ENCODE measurements around the gene CKS2.

The CKS2 gene

GRCh38 chr9:89304020-89304833 lies 6.8 kb upstream of the CKS2 start:
- H3K4me3 ChIP-seq (ENCODE audit: low read depth, low read length) = no peak overlapping the region
- no peak for TF ChIP-seq CTCF (IDR thresholded peaks at IDR 0.05; ENCODE audit: borderline replicate concordance, insufficient read depth, low read depth, low read length)

GRCh38 chr9:89304834-89305188 lies 6.2 kb upstream of the CKS2 start:
- TF ChIP-seq CTCF (IDR thresholded peaks at IDR 0.05; ENCODE audit: borderline replicate concordance, insufficient read depth, low read depth, low read length) = no peak
- H3K4me3 ChIP-seq (ENCODE audit: low read depth, low read length) = no peak overlapping the region

- H3K4me3 ChIP-seq (ENCODE audit: low read depth, low read length) = no peak overlapping the region
- no peak for TF ChIP-seq CTCF (IDR thresholded peaks at IDR 0.05; ENCODE audit: borderline replicate concordance, insufficient read depth, low read depth, low read length)
These were observed 5.1 kb upstream of the CKS2 start for GRCh38 chr9:89305868-89306267.

- TF ChIP-seq CTCF (IDR thresholded peaks at IDR 0.05; ENCODE audit: borderline replicate concordance, insufficient read depth, low read depth, low read length) = no peak
- no peak overlapping the region for H3K4me3 ChIP-seq (ENCODE audit: low read depth, low read length)
These were observed 1.8 kb upstream of the CKS2 start for GRCh38 chr9:89309166-89309565.

- peak overlapping the region; percentile 71 for H3K4me3 ChIP-seq (ENCODE audit: low read depth, low read length)
- TF ChIP-seq CTCF (IDR thresholded peaks at IDR 0.05; ENCODE audit: borderline replicate concordance, insufficient read depth, low read depth, low read length) = no peak
These were observed 1.2 kb upstream of the CKS2 start for GRCh38 chr9:89309608-89310474.

- no peak for TF ChIP-seq CTCF (IDR thresholded peaks at IDR 0.05; ENCODE audit: borderline replicate concordance, insufficient read depth, low read depth, low read length)
- H3K4me3 ChIP-seq (ENCODE audit: low read depth, low read length) = peak overlapping the region; percentile 86
These were observed 589 bp downstream of the CKS2 start for GRCh38 chr9:89311346-89312221.

All from GM12875 (cell line).